Epidermal melanocyte (primary cell): ENCODE measurements around the gene CIB2.

Experiments
- DNase-seq: peaks from one replicate; pipeline ENCODE4 v3.0.0; 2011; ENCODE audit warnings: low spot score; ENCODE audit not compliant: insufficient read length

CIB2 gene

DNA sequence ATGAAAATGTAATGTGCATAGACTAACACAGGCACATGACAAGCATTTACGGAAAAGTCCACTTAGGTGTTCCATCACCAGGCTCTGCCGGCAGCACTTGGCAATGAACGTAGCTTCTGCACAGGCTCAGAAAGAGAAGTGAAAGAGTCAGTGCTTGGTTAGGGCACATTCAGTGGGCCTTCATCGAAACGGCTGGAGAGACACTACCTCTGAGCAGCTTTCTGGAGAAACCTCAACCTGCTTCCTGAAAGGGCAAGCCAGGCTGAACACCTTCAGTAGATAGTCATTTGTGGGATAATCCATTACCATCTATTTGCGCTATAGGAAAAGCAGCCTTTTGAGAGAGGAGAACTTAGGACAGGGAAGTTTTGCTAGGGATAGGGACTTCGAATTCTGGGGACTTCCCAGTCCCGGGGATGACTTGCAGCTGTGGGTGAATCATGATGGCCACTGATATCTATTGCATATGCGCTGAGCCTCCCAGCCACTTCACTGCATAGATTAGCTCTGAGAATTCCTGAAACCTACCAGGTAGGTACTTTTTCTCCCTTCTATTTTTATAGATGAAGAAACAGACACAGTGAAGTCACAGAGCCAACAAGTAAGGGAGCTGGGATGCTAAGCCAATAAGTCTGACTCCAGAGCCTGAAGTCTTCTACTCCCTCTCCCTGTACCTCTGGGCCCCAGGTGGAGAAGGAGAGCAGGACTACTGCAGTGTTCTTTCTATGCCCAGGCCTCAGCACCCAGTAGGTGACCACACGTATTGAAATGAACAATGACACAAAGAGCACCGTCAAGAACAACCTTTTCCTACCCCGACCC is 43.1 kb downstream of the CIB2 start:
- DNase-seq, result no peak

DNA sequence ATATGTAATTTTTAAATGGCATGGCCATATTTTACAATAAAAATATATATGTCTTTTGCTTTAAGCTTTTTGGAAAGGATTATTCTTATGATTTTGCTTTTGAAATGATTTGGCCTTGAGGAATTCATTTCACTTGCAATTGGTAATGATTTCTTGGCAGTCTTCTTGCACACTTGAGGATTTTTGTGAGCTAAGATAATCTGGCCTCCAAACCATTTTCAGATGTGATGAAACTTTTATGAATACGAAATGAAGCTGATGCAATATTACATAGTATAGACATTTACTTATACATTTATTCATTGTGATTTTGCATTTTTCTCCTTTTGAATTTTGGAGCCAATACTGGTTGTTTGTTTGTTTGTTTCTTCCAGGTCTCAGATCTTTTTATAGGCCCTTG is 45.3 kb downstream of the CIB2 start:
- DNase-seq, result no peak

DNA sequence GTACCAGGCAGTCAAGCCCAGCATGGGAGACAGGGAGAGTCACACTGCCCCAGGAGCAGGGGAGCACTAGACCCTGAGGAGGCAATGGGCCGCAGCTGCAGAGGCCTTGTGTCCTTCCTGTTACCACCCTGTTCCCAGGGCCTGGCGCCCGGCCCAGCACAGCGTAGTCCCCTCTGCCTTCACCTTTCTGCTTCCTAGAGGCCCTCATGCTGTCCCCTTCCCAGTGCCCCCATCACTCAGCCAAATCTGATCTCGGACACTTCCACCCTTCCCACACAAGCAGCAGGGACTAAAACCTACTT is 46.8 kb downstream of the CIB2 start:
- no peak for DNase-seq

DNA sequence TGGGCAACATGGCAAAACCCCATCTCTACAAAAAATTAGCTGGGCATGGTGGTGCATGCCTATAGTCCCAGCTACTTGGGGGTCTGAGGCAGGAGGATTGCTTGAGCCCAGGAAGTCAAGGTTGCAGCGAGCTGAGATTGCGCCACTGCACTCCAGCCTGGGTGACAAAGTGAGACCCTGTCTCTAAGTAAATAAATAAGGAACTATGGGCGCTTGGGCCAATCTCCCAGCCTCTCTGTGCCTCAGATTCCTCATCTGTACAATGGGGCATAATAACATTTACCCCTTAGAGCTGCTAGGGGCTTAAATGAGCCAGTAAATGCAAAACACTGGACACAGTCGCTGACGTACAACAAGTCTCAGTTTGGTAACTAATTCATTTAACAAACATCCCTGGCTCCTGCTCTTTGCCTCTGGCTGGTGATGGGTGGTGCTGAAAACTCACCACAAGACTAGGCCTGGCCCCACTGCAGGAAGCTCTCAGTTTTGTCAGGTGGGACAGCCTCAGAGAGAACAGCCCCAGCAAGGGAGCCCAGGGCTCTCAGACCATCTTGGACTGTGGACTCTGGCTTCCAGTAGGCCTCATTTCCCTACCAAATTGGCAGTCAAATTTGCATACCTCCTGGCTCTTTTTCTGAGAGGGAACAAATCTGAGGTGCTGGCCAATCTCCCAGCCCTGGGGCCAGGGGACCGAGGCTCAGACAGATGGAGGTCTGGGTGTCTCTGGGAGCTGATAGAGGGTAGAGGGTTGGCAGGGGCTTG is 47.4 kb downstream of the CIB2 start:
- DNase-seq, result no peak

DNA sequence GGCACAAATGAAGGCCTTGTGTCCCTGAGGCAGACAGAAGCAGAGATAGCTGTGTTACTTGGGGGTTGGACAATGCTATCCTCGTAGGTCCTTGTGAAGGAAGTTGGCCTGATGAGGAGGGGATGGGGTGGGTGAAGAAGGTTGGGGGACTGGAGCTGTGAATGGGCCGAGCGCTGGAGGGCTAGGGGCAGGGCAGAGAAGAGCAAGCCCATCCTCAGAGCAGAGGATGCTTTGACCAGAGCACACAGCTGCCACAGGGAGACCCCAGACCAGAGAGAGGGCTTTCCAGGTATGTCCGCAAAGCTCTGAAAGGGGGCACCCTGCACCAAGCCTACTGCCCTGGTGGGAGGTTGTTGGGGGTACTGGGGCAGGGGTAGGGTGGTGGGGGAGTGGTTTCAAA is 48.1 kb downstream of the CIB2 start:
- DNase-seq, result no peak

DNA sequence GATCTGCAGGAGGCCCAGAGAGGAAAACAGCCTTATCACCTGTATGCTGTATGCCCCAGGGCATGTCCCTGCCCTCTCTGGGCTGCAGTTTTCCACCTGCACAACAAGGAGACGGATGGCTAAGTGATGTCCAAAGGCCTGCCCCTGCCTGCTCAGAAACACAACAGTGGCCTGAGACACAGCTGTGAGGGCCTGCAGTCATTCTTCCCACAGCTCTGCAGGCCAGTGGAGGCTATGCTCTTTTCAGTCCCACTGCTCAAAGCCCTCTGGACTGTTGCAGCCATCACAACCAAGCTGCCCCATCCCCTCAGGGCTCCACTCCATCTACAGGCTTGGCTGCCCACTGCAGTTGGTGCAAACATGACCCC is 48.5 kb downstream of the CIB2 start:
- no peak for DNase-seq

DNA sequence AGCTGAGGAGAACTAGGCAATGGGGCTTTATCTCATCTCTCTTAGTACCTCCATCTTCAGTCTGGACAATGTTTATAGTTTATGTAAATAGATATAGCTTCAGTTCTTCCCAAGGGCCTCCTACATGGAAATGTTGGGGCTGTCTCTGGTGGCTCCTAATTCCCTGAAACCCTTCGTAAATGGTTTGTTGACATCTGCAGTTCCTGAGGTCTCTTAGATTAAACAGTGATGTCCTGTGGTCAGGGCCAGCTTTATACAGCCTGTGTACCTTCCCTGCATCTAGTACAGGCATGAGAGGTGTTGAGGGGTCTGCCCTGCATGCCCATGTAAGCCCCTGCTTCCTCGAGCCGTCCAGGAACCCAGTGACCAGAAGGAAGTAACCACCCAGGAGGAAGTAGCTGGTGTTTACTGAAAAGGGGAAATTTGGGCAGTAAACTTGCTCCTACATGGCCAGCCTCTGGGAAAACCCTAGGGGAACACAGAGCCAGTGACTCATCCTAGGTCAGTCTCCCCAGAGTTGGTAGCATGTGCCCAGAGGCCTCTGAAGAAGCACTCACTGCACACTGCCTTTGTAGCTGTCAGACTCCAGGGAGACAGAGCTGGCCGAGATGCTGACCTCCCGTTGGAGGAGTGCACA is 49.0 kb downstream of the CIB2 start:
- DNase-seq, result no peak

DNA sequence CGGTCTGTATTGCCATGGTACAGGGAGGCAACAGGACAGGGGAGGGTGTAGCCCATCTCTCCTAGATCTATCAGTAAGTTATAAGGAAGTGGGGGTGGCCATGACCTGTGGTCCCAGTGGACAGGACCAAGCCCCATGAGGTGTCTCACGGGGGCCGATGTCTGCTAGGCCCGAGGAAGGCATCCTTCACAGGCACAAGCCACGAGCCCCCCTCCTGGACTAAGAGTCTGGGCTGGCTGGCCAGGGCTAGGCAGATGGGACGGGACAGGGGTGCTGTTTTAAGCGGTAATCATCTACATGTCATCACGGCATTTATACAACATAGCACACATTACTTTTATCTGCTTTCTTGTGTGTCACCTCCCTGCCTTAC is 51.2 kb downstream of the CIB2 start:
- DNase-seq, result no peak

DNA sequence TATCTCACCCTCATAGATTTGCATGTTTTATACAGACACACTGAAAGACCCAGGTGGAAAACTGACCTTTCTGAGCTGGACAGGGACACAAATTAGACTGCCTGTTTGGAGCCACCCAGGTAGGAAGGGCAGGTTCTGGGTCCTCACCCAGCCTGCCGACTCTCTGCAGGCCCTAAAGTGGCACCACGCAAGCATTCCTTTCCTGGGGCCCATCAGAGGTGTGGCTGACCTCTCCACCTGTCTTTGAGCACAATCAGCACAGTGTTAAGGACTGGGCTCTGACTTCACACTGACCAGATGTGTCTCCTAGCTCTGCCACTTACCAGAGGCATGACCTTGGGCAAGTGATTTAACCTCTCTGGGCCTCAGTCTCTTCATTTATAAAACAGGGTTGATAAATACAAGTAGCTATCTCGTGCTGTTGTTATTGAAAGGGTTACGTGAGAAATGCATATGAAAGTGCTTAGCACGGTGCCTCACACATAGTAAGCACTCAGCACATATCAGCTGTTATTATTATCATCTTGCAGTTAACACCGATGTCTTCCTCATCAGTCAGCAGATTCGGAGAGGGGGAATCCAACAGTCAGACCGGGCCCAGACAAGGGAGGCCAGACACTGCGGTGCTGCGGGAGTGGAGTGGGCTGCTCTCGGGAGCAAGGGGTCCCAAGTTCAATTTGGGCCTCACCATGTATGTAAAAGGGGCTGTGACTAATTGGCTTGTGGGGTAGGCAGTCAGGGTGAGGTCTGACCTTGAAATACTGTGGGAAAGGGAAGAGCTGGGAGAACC is 51.8 kb downstream of the CIB2 start:
- DNase-seq, result no peak

DNA sequence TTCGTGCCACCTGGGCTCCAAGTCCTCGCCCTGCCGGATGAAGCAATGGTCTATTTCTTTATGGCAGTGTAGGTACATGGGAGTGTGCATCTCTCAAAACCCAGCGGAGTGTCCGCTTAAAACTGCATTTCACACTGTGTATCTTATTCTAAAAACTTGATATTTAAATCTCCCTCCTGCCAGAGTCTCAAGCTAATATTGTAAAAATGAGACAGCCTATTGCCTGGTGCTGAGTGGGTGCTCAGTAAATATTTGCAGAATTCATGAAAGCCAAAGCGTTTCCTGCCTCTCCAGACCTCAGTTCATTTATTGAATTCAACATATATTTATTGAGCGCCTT is 53.4 kb downstream of the CIB2 start:
- DNase-seq, result no peak

DNA sequence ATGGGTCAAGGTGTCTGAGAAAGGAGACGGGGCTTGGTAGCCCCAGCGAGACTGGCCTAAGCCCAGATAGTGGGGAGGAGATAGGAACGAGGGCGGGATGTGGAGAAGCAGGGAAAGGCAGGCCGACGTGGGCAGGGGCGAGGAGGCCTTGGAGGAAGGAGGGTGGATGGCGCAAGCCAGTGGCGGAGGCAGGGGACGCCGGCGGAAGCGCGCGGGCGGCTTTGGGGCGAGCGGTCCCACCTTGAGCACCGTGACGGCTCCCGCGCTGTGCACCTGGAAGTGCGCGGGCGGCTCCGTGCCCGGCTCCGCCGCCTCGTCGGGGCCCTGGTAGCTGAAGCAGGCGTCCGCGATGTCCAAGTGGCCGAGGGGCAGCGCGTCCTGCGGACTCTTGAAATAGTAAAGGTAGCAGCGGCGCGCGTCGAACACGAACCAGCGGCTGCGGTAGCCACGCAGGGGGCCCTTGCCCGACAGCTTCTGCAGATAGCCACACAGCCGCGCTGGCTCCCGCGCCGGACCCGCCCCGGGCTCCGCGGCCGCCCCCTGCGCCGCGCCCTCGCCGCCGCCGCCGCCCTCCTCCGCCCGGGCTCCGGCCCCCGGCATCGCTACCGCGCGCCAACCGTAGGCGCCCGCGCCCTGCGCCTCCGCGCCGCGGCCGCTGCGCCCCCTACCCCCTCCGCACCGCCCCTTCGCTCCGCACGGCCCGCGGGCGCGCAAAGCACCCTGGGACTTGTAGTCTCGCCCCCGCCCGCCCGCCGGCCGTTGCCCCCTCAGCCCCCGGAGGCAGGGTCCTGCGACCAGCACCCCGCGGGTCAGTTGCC is 54.0 kb downstream of the CIB2 start, which contains the start of gene TBC1D2B:
Gene TBC1D2B (minus strand): TSS at position 659 of the 818 bp plus-strand sequence. CDS start 59 bp downstream, at position 600.
- no peak for DNase-seq

DNA sequence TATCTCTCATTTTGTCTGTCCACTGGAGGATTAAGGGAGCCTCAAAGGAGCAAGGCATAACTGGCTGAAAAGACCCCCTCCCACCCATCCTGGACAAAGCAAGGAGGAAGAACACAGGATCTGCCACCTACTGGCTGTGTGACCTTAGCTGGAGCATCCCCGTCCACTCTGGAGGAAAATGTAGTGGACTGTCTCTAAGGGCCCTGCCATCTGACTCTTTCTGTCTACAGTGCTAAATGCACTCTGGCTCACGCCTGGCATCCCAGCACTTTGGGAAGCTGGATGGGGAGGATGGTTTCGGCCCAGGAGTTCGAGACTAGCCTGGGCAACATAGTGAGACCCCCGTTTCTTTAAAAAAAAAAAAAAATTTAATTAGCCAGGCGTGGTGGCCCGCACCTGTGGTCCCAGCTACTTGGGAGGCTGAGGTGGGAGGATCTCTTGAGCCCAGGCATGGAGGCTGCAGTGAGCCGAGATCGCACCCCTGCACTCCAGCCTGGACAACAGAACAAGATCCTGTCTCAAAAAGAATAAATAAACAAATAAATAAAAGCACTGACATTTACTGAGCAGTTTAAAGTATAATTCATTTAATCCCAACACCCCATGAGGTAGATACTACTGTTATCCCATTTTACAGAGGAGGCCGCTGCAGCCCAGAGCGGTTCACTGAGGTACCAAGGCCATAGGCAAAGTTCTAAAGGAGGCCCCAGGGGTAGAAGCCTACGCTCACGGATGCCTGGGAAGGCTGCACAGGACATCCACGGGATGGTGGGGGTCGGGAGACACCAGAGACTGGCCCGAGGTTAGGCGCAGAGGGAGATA is 54.8 kb downstream of the CIB2 start:
- no peak for DNase-seq

DNA sequence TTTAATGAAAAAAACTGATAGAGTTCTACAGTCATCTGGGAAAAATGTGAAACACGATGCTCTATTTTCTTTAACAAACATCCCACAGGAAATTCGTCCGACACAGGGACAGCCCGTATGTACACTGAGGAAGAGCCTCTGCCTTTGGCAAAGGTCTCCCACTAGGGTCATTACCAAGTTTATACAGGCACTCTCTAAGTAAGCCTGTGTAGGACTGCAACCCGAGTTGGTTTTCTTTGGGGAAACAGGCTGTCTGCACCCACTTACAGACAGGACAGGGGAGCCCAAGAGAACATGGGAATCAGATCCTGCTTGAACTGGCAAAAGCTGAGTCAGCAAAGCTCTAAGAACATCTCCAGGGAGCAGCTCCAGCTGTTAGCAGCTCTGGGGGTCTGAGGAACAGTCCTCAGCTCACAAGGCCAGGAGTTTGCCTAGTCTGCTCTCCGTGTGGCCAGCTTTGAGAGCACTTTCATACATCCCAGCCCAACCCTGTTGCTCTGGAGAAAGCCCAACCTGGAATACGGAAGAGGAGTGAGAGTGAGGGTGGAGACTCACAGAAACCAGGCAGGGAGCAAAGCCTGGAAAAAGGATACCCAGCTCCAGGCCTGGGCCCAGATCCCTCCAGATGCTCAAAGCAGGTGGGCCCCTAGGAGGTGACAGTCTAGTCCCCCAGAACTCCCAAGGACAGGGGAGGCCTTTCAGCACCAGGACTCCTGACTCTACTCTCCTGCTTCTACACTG is 55.6 kb downstream of the CIB2 start:
- peak; percentile 48 for DNase-seq

DNA sequence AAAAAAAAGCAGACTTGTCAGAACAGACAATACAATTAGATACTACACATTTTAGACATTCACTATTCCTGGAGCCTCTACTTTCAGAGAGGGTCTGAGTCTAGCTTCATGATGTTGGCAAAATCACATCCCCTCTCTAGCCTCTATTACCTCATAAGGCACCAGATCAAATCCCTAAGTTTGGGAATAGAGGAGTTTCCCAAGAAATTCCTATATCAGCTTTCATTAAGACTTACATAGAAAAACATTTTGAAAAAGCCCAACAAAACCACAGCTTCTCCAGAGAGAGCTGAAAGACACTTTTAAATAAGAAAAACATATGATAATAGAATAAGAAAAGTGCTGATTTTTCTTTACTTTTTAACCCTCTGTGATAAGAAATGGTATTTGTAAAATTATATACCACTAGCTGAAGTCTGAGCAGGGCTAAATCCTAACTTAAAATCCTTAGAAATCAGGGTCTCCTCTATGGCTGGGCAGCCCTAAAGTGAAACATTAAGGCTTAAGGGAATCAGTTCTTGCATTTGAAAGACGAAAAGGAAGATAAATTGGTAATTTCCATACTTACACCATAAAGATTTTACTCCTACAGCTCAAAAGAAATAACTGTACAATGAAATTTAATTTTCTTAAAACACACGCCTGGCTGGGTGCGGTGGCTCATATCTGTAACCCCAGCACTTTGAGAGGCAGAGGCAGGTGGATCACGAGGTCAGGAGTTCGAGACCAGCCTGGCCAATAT is 58.0 kb downstream of the CIB2 start:
- DNase-seq, result no peak

DNA sequence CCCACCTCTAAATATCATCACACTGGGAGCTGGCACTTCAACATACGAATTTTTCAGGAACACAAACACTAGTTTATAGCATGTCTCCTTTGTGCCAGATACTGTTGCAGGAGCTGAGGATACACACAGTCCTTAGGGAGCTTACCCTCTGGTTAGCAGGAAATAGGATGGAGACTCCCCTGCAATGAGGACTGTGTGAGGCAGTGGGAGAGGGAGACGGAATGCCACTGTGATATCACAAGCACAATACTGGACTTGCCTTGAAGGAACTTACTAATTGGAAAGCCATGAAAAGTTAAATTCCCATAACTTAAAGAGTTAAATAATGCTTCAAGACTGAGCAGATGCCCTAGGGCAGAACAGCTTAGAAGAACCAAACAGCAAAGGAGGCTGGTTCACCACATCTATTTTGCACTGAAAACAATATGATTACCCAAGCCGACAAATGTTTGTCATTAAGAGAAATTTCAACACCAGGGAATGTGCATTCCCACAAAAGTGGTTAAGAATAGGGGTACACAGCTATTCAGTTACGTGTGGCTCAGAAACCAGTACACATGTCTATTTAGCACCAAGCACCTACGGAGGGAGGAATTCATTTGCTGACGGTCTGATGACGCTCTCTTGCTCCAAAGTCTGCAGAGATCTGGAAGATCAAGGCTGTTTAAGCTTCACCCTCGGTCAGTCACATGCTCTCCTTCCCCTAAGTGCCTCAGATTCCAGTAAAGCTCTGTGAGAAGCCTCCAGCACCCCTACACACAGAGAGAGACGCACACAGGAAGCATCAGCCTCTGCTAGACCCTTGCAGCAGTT is 59.0 kb downstream of the CIB2 start:
- DNase-seq, result no peak

DNA sequence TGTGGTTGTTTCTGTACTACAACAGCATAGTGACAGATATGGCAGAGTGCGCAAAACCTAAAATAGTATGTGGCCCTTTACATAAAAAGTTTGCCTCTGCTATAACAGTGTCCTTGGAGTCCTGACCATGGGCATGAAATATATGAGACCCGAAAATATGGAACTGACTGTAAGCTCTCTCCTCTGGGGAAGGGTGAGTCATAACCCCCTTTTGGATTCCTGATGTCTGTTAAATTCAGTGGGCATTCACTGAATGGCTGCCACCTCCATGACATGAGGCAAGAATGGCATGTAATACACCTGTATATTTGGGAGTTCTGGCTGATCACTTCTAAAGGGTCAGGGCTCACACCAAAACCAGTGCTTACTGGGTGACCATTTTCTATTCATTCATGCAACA is 59.9 kb downstream of the CIB2 start:
- no peak for DNase-seq

DNA sequence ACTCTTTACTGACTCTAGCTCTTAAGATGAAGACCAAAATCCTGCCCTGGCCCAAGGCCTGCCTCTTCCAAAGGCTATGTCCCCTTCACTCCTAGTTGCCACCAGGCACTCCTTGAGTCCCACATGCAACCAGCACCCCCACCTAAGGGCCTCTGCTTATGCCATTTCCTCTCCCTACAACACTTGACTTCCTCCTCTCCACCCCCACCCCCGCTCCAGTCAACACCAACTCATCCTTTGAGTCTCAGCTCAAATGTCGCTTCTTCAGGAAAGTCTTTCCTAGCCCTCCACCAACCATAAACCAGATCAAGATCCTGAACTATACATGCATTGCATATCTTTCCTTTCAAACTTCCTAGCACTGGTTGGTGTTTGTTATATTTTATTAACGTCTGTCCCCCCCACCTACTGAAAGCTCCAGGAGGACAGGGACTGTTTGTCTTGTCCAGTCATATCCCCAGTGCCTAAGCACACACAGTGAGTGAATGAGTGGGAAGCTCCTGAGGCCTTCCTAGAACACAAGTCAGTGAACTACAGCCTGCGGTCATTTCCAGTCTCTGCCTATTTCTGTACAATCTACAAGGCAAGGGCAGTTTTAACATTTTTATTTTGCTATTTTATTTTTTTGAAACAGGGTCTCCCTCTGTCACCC is 61.1 kb downstream of the CIB2 start:
- DNase-seq, result no peak
